NCI-H345 treated with DMSO at 0.1 percent for 48 hours (cell line): Measurements from ENCODE around the gene GCG.
A peak's percentile ranks its signal among the peaks of the same experiment; 100 is the strongest.

ENCODE experiments used
- DNase-seq: peaks from one replicate; lab custom pipeline; 2025; ENCODE audit not compliant: unreplicated experiment; lab: John Stamatoyannopoulos, UW

The GCG gene

DNA sequence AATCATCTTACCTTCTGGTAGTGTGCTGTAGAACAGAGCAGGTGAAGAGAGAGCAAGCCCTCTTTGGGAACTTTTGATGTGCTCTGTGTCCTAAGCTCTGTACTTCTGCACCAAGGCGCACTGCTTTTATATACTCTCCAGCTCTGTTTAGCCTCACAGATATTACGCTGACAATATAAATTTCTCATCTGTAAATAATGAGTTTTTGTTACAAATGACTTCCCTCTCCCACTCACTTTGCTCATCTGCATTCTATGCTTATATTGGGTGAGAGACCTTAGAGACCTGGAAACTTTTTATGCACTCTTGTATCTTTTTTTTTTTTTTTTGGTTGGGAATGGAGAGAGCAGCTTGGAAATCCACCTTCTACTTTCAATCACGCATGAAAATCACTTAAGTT lies at the start of gene GCG:
GCG (minus strand) TSS at position 101 of the 400 bp plus-strand sequence. CDS start 3,069 bp downstream, outside the sequence.
- no peak for DNase-seq

DNA sequence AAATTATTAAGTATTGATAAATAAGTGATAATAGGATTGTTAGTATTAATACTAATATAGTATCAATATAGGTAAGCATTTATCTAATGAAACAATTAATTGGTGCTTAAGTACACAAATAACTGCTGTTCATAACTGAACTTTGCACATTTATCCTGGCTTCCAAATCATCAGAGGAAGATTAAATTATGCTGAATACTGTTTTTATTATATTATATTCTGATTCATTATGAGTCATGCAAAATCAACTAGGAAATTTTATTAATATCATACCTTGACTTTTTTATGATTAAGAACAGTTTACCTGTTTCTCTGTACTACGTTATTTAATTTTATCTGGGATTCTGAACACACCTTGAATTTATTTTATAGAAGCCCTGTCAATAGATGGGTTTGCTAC lies 48.6 kb upstream of the GCG start:
- no peak for DNase-seq

DNA sequence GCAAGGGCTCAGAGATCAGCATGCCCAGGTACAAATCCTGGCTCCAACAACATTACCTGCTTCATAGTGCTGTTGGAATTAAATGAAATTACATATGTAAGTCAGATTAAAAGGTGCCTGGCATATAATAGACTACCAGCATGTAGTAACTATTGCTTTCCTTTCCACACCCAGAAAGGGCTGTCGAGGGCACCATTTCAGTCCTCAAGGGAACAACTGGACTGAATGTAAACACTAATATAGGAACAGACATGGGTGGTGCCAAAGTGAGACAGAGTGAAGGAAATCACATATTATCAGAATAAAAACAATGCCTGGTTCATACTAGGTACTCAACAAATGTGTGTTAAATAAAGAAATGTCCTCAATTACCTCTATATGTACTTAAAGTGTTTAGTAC lies 47.9 kb upstream of the GCG start:
- DNase-seq: no peak

DNA sequence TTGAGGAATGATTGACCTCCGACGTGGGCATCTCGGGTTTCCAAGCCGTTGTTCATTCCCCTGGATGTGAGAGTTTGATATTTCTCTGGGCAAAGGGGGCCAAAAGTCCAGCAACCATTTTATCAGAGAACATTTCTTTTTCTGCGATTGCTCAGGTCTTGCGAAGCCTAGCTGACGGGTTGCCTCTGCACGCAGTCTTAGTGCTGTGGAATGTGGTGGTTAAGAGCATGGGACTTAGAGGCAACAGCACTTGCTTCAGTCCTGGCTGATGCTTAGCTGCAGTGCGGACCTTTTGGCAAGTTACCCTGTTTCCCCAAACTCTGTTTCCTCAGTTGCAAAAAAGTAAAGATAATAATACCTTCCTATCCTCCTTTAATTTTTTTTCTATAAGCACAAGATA lies 46.2 kb upstream of the GCG start:
- no peak for DNase-seq

DNA sequence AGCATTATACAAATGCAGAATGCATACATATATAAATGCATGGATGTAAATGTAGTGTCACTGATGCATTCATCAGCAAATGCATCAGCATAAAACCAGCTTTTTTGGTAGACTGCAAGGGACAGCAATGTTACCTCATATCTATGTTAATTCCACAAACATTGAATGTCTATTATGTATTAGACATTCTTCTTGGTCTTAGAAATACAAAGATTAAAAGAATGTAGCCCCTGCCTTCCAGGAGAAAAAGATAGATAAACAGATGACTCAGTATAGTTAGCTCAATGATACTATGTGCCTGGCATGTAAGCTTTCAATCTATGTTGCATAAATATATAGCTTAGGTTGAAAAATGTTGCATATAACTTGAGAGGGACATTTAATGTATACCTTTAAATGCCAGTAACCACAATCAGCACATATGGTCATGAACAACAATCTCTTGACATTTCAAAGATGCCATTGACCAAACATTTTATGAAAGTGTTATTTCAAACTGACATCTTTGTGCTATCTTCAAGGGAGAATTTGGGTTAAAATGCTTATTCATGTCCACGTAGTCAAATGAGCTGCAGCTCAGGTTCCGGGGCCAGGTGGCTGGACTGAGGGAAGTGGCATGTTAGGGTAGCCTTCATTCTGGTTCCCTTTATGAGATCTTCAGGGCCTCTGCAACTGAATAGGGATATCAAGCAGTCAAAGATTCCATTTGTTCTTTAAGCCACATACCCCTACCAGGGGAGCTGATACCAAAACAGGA lies 45.2 kb upstream of the GCG start:
- no peak for DNase-seq

DNA sequence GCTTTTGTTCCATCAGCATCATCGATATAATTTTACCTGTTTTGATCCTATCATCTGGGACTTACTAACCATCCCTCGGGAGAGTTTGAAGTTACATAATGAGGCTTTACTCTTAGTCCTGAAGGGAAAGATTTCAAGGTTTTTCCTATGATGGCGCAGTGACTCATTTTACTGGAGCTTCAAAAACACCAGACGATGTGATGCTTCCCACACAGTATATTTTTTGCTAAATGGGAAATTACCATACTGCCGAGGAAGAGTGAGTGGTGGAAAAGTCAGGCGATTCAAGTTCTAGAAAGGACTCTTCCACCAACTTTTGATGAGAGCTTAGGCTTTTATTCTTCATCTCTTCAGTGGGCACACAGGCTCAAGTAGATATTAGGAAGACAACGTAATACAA lies 44.6 kb upstream of the GCG start:
- no peak for DNase-seq

DNA sequence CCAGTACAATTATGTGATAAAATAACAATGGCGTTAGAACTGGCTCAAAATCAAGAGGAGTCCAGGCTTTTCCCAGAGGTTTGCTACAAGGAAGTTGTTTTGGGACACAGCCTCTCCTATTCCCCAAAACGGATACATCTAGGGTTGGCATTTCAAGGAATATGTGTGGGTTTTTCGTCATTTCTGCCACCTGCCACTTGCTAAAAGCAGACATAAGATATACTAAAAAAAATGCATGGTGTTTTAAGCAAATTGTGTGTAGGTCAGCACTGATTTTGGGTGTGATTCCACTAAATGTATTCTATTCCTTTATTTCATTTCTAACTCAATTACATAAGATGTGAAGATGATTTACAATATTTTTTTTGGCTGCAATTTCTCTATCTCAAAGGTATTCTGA lies 36.4 kb upstream of the GCG start:
- no peak for DNase-seq

DNA sequence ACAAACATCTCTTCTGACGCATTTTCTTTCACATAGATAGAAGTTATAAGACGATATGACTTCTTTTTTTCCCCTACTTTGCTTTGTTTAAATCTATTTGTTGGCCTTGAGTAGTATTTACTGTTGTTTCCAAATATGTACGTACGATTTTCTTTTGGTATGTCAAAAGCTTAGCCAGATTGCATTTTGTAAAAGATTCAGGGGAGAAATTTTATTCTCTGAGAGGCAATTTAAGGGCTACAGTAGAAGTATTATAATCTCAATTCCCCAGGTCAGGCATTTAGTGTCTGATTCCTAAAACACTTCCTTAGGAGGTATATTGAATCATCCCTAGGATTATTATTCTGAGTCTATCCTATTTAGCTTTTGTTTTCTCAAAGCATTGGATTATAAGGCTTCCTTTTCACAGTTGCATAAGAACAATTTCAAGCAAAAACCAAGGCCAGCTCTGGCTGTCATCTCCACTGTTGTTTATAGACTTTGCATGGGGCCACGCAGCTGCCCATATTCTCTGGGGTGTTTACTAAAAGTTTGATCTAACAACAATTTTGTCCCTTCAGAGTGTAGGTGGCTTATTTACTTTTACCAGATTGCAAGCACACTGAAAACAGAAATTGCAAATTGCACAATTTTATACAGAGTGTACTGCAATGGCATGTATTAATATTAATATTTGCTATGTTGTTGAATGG lies 33.6 kb upstream of the GCG start:
- DNase-seq: no peak

DNA sequence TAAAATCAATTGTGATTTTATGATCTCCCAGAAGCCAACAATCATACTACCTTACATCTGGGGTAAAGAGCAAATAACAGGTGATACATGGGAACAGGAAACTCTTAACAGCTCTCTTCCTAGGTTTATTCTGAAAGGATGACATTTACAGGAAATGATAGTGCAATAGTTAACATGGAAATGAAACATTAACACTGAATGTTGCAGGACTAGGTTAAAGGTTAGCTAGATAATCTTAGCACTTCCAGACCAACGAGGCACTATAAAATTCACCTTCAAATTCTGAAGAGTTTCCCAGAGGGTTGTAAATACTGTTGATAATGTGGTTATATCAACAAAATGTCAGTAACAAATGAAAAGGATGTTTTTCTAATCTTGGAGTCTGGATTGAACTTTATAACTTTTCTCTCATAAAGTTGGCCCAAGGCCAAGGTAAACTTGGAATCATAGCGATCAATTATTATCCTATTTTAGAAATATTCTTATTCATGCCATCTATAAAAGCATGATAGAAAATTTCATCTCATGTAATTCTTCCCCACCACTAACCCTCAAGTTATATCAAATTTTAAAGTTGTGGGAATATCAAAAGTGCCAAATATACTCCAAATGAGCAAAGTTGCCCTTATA lies 32.9 kb upstream of the GCG start:
- DNase-seq: no peak

DNA sequence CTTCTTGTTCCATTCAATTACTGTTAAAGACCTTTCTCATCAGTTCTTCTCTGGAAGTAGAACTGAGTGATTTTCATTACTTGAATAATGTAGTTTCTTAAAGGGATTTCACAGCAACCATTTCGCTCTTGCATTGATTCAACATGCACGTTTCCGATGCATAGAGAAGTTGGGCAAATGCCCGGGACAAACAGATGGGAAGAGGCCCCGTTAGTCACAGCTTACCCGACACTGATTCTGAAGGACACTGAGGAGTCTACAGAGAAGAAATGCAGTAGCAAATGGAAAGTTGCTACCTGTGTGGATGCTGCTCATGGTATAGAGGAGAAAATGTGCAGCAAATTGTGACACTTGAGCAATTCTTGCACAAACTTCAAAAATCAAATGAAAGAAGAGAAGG lies 32.3 kb upstream of the GCG start:
- no peak for DNase-seq

DNA sequence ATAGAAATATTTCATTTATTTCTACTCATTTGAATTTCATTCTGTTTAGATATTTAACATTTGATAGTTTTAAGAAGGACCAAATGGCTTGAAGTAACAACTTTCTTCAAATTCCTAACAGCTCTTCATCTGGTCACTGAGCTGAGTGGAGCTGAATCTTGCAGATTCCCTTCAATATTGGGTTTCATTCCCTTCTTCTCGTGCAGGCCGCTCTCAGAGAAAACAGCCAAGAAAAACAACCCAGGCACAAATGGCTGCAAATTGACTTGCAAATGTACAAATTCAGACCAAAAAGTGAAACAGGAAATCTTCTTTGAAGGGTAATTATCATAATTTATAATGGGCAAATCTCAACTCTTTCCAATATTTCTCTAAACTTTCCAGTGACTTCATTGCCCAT lies 30.3 kb upstream of the GCG start:
- DNase-seq: no peak

DNA sequence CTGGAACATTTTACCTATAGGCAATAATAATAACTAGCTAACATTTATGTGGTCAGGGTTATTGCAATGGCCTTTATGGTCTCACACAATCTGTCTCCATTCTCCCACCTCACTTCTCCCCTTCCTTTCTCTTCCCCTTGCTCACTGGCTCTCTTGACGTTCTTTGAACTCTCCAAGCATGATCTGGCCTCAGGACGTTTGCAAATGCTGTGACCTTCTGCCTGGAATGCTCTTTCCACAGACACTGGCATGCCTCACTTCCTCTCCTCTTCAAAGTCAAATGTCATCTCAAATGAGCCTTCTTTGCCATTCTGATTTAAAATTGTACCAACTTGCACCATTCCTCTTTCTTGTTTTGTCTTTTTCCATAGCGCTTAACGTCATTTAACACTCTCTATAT lies 25.3 kb upstream of the GCG start:
- DNase-seq: no peak

DNA sequence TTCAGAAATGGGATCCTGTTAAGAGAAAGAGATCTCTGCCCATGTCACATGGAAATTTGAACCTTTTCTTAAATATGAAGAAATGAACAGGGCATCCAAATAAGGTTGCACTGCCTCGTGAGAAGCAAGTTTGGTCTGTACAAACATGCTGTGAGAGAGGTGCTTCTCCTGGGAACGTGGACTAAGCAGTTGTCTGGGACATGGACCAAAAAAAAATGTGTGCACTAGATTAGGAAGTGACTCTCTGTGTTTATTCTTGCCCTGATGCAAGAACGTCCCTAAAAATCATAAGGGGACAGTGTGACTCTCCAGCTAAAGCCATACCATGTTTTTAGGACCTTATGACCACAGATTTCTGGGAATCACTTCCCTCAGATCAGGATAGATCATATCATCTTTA lies 23.7 kb upstream of the GCG start:
- DNase-seq: no peak

DNA sequence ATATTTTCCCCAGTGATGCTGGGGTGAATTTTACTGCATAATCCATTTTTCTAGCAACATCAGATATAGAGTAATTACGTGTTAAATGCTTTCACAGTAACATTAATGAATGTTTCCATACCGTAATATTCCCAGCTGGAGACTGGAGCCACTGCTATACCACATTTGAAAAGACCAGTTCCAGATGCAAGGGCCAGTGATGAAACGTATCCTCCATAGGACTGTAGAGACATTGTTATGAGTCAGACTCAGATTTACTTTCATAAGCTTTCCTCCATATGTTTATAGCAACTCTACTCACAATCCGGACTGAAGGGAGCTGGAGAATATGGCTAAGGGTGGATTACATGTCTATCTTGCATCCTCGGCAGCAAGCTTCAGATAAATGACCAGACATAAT lies 22.7 kb upstream of the GCG start:
- no peak for DNase-seq

DNA sequence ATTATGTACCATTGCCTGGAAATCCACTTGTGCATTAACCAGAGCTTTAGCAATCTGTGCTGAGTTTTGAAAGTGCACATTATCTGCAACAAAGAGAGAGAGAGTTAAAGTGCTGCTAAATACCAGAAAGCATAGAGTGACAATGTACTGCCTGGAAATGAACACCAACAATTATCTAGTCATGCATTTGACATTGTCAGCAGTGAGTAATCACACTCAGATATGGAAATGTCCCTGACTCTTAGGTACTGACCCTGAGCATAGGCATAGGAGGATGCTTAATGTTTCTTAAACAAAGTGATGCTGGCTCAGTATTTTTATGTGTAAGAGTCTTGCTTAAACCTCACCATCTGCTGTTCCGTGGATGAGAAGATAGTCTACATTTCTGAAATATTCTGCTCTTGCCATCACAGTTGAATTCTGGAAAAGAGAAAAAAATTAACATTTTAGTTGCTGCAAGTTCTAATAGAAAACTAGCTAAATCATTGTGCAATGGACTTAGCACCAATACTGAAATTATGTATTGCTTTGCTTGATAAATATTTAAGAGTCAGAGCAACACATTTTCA lies 20.8 kb upstream of the GCG start:
- DNase-seq: no peak

DNA sequence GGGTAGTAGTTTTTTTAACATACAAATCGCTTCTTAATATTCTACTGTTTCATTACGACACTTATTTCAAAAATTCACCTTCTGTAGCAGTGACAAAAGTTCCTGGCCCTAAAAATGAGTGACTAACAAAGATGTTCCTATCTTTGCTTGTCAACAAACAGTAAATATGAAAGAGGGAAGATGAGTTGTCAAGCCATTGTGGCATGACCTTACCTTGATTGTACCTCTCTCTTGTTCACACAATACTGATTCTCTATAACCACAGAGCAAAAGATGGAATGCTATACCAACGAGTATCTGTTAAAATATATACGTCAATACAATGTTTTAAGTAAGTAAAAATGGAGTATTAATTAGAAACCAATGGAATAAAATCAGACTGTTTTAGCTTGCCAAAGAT lies 14.7 kb upstream of the GCG start:
- DNase-seq: no peak

DNA sequence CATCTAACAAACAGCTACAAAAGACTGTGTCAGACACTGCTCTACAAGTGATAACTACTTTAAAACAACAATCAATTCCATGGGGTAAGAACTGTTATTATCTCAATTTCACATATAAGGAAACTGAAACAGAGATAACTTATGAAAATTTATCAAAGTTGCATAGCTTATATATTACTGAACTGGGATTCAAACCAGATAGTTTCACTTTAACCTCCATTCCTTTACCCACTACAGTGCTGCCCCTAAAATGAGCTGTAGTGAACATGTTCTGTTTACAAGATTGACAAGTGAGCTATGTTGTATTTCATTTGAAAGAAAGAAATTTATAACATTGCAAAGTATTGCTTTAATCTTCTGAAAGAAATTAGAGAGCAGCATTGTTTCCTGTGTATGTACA lies 14.1 kb upstream of the GCG start:
- DNase-seq: no peak

DNA sequence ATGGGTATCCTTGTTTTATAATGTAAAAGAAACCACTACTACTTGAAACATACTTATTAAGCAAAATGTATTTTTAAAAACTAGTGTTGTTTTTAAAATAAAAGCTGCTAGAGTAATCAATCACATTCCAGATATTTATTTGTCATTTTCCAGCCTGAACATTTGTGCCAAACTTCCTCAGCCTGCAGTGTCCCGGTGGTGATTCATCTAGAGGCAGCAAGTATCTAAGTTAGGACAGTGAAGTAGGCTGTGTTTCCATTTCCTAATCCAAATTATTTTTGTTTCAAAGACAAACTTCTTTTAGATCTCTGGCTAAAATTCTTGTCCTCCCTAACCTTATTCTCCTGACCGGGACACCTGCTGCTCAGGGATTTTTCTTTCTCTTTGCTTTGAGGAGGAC lies 12.8 kb upstream of the GCG start:
- DNase-seq: no peak

DNA sequence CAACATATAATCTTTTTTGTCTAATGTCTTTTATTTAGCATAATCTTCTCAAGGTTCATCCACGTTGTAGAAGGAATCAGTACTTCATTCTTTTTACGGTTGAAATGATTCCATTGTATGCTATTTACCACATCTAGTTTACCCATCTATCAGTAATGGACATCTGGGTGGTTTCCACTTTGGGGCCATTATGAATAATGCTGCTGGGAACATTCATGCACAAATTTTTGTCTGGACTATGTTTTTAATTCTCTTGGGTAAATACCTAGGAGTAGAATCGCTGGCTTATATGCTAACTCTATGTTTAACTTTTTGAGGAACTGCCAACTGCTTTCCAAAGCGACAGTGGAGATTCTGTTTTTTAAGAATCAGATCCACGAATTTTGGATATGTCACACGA lies 7.4 kb upstream of the GCG start:
- no peak for DNase-seq

DNA sequence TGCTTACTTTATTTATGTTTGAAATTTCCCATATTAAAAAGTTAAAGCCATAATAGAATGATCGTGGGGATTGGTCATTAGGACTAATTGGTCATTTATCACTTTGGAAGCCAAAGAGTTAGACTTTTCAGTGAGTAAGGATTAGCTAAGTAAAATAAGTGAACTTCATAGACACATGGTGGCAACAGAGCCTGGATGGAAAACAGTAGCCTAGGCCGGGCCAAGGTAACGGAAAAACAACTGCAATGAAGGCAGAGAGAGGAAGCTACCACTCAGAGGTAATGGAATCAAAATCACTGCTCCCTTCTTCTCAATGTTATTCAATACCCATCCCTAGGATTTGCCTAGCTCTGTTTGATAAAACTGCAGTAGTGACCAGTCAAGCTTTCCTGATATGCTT lies 4.1 kb upstream of the GCG start:
- DNase-seq: no peak

DNA sequence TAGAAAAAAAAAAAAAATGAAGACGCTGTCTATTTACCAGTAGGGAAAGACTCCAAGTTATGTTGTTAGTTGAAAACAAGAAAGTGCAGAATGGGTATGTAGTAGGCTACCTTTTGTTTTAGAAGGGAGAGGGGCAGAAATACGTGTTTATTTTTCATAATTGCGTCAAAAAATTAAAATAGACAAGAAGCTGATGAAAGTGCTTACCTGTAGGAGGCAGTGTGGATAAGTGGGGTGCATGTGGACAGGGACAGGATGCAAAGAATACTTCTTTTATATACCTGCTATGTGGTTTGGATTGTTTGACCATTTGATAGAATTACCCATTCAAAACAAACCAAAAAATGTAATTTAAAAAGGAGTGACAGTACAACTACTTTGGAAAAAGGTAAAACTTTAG lies 3.0 kb upstream of the GCG start:
- DNase-seq: no peak

DNA sequence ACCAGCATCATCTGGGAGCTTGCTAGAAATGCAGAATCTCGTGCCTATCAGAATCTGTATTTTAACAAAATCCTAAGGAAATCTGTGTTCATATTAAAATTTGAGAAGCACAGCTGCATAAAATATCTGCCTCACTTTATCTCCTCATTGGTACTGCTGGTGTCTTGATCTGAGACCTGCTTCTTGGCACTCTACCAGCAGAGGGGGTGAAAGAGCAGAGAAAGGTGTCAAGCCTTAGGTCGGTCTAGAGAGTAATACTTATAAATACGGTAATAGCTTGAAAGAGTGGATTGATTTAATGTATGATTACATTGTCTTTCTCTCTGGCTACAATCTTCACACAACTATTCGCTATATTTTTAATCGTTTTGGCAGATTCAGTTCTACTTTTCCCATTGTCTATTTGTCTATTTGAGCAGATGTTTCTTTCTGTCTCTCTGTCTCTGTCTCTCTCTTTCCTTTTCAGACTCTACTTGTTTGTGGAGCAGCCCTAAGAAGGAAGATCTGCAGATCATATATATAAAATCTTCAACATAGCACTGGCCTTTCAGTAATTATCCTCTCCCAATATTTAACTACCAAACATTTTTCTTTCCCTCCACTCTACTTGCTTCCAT lies 1.7 kb upstream of the GCG start:
- DNase-seq: peak; percentile 43
